Fibroblast of mammary gland (primary cell): ENCODE results near the gene MIOX.
A peak's percentile ranks its signal among the peaks of the same experiment; 100 is the strongest.
"Not testable (repeated sequence)": the region's sequence is repeated elsewhere in the genome, so short reads cannot be mapped to it uniquely, and the experiment has no call there.

Experiments
- DNase-seq: peaks from one replicate; pipeline ENCODE4 v3.0.0-alpha.2; 2010; ENCODE audit warnings: low read depth
- H3K4me3 ChIP-seq: 2 replicates; pipeline ENCODE4 v1.5.1; 2011; ENCODE audit warnings: low read depth, mild to moderate bottlenecking, low read length, moderate library complexity; ENCODE audit not compliant: control insufficient read depth
- TF ChIP-seq, protein P1 (sequence below): conservative IDR thresholded peaks from 2 replicates; pipeline ENCODE4 v1.5.1; 2011; ENCODE audit warnings: low read depth, low read length, inconsistent platforms; ENCODE audit not compliant: control insufficient read depth, insufficient read depth

The MIOX gene

DNA sequence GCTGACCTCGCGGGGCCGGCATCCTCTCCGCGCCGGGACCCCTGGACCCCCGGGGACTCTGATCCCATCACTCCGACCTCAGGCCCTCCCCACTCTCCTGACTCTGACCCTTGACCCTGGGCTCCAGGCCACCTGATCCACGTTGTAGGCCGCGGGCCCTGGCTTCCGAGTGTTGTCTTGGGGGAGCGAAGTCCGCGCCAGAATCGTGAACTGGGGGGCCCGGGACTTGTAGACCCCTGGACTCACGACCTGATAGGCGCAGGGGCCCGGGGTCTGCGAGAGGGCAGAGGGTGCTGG lies 43.9 kb downstream of the MIOX start:
- TF ChIP-seq, protein P1, sequence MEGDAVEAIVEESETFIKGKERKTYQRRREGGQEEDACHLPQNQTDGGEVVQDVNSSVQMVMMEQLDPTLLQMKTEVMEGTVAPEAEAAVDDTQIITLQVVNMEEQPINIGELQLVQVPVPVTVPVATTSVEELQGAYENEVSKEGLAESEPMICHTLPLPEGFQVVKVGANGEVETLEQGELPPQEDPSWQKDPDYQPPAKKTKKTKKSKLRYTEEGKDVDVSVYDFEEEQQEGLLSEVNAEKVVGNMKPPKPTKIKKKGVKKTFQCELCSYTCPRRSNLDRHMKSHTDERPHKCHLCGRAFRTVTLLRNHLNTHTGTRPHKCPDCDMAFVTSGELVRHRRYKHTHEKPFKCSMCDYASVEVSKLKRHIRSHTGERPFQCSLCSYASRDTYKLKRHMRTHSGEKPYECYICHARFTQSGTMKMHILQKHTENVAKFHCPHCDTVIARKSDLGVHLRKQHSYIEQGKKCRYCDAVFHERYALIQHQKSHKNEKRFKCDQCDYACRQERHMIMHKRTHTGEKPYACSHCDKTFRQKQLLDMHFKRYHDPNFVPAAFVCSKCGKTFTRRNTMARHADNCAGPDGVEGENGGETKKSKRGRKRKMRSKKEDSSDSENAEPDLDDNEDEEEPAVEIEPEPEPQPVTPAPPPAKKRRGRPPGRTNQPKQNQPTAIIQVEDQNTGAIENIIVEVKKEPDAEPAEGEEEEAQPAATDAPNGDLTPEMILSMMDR = no peak
- H3K4me3 ChIP-seq = peak overlapping the region; percentile 55
- DNase-seq = no peak

DNA sequence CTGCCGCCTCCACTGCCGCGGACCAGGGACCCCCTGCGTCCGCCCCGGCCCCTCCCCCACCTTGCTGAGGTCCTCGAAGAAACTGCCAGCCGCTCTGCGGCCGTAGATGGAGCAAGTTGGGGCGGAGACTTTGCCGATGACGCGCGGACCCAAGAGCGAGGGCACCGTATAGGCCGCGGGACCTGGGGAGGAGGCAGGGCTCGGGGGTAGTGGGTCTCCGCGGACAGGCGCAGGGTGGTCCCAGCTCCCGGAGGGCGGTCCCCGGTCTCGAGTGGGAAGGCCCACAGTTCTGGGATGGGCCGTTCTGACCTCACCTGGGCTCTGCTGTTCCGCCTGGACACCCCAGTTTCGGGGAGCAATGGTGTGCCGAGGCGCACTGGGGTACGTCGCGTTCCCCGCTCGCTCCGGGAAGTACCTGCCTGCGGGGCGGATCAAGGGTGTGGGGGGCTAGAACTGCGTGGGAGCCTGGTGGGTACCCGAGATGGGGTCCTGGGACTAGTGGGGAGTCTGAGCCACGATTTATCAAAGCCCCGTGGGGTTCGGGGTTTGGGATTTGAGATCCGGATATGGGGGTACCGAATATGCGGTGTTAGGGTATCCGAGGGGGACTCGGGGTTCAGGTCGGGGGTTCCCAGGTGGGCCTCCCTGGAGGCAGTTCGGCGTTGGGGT lies 44.4 kb downstream of the MIOX start:
- TF ChIP-seq, protein P1 = no peak
- peak overlapping the region; percentile 55 for H3K4me3 ChIP-seq
- DNase-seq = peak; percentile 86

DNA sequence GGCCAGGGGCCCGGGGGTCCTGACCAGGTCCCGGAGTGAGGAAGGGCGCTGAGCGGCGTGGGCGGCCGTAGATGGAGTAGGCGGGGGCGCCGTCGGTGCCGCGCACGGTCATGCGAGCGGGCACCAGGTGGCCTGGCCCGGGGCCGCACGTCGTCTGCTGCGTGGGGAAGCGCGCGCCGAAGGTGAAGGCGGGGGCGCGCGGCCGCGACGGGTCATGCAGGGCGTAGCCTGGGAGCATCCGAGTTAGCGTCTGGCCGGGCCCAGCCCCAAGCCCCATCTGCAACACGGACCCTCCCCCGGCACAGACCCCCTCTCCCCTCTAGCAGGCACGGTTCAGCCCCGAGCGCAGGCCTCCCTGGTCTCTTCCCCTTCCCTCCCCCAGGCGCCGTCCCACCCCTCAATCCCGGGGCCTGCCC lies 44.9 kb downstream of the MIOX start:
- peak overlapping the region; percentile 55 for H3K4me3 ChIP-seq
- TF ChIP-seq, protein P1 = no peak
- DNase-seq = no peak

DNA sequence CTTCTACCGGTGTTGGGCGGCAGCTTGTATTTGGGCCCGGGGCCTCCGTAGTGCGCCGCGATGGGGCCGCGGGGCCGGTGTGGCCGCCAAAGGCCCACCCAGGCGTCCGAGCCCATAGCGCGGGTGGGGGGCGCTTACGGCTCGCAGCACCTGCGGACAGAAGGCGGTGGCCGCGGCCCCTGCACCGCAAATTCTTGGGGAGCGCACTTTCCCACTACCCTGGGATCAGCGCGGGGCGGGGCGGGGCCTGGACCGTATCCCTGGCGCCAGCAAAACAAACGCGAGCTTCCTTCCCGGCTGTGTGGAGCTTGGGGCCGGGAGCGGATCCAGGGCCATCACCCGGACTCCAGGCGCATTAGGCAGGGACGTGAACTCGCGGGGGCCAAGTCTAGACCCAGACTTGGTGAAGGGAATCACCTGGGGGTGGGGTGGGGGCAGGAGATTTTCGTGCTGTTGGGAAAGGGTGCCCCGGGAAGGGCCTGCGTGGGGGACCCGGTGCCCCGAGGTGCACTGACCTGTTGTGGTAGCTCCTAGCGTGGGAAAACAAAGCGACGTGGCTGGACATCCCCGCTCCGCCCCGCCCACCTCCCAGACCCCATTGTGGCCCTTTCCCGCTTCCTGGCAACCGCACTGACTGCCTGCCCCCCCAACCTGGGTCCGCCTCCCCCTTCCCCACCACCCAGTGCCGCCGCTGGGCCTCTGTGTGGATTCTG lies 45.5 kb downstream of the MIOX start:
- TF ChIP-seq, protein P1 = no peak
- peak overlapping the region; percentile 55 for H3K4me3 ChIP-seq
- peak; percentile 52 for DNase-seq

DNA sequence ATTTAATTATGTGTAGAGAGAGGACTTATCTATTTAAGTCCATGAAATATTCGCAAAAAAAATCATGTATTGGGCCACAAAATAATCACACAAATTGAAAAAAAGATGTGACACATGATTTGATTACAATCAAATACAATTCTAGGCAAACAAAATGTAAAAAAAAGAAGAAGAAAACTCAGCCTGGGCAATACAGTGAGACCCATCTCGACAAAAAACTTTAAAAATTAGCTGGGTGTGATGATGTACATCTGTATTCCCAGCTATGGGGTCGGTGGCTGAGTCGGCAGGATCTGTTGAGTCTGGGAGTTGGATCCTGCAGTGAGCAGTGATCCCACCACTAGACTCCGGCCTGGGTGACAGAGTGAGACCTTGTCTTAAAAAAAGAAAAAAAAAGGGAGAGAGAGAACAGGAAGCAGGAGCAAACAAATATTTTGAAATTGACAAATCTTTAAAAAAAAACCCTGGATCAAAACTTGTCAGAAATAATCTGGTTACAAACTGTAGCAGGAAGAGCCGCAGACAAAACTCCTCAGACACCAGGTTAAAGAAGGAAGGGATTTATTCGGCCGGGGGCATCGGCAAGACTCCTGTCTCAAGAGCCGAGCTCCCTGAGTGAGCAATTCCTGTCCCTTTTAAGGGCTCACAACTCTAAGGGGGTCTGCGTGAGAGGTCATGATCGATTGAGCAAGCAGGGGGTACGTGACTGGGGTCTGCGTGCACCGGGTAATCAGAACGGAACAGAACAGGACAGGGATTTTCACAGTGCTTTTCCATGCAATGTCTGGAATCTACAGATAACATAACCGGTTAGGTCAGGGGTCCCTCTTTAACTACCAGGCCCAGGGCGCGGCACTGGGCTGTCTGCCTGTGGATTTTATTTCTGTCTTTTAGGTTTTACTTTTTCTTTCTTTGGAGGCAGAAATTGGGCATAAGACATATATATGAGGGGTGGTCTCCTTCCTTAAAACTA lies 46.5 kb downstream of the MIOX start:
- no peak for DNase-seq
- H3K4me3 ChIP-seq = no peak overlapping the region
- TF ChIP-seq, protein P1 = no peak

DNA sequence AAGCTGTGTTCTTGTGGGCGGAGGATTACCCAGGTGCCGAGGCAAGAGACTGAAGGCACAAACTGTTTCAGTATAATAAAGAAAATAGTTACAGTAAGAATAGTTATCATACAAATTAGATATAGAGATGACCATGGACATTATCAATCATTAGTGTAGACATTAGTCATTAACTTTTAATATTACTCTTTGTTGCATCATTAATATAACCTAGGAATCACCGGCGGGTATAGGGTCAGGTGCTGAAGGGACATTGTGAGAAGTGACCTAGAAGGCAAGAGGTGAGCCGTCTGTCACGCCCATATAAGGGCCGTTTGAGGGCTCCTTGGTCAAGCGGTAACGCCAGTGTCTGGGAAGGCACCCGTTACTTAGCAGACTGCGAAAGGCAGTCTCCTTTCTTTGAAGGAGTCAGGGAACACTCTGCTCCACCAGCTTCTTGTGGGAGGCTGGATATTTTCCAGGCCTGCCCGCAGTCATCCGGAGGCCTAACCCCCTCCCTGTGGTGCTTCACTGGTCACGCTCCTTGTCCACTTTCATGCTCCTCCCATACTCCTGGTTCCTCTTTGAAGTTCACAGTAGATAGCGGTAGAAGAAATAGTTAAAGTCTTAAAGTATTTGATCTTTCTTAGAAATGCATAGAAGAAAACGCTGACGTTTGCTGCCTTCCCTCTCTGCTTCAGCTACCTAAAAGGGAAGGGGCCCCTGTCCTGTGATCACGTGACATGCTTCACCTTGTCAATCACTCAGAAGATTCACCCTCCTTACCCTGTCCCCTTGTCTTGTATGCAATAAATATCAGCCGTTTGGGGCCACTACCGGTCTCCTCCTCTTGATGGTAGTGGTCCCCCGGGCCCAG lies 47.4 kb downstream of the MIOX start:
- peak; percentile 74 for DNase-seq
- H3K4me3 ChIP-seq = not testable (repeated sequence)
